ENCODE data around the gene ANXA1.

Gene ANXA1

DNA sequence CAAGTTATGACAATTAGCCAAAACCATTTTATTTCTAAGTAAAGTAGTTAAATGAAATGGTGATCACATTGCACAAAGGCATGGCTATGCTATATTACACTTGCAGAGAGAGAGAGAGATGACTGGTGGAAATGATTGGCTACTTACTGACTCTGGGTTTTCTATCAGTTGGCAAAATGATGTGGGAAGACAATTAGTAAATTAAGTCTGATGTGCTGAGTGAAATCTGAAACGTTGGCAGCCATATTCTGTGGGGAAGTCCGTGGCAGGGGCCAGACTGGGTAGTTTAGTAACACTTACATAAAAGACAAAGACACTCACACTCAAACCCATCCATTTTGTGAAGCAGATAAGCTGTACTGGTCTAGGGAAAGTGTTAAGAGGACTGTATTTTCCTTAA is 61.6 kb downstream of the ANXA1 start (continued):
- TF ChIP-seq, protein P1, sequence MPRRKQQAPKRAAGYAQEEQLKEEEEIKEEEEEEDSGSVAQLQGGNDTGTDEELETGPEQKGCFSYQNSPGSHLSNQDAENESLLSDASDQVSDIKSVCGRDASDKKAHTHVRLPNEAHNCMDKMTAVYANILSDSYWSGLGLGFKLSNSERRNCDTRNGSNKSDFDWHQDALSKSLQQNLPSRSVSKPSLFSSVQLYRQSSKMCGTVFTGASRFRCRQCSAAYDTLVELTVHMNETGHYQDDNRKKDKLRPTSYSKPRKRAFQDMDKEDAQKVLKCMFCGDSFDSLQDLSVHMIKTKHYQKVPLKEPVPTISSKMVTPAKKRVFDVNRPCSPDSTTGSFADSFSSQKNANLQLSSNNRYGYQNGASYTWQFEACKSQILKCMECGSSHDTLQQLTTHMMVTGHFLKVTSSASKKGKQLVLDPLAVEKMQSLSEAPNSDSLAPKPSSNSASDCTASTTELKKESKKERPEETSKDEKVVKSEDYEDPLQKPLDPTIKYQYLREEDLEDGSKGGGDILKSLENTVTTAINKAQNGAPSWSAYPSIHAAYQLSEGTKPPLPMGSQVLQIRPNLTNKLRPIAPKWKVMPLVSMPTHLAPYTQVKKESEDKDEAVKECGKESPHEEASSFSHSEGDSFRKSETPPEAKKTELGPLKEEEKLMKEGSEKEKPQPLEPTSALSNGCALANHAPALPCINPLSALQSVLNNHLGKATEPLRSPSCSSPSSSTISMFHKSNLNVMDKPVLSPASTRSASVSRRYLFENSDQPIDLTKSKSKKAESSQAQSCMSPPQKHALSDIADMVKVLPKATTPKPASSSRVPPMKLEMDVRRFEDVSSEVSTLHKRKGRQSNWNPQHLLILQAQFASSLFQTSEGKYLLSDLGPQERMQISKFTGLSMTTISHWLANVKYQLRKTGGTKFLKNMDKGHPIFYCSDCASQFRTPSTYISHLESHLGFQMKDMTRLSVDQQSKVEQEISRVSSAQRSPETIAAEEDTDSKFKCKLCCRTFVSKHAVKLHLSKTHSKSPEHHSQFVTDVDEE (CRISPR knock-in tag; IDR thresholded peaks at IDR 0.05), result no peak
- no peak for TF ChIP-seq ARNTL (CRISPR knock-in tag; IDR thresholded peaks at IDR 0.05; ENCODE audit: borderline replicate concordance, low read depth)
- TF ChIP-seq ZFP30 (CRISPR knock-in tag; IDR thresholded peaks at IDR 0.05), result no peak

GRCh38 chr9:73215249-73215648 is 63.6 kb downstream of the ANXA1 start:
- no peak for ATAC-seq
- no peak for TF ChIP-seq ZFP3 (CRISPR knock-in tag; IDR thresholded peaks at IDR 0.05)
- TF ChIP-seq ISL1 (CRISPR knock-in tag; IDR thresholded peaks at IDR 0.05), result no peak
- TF ChIP-seq, protein P1 (CRISPR knock-in tag; IDR thresholded peaks at IDR 0.05), result no peak
- TF ChIP-seq, protein P2, sequence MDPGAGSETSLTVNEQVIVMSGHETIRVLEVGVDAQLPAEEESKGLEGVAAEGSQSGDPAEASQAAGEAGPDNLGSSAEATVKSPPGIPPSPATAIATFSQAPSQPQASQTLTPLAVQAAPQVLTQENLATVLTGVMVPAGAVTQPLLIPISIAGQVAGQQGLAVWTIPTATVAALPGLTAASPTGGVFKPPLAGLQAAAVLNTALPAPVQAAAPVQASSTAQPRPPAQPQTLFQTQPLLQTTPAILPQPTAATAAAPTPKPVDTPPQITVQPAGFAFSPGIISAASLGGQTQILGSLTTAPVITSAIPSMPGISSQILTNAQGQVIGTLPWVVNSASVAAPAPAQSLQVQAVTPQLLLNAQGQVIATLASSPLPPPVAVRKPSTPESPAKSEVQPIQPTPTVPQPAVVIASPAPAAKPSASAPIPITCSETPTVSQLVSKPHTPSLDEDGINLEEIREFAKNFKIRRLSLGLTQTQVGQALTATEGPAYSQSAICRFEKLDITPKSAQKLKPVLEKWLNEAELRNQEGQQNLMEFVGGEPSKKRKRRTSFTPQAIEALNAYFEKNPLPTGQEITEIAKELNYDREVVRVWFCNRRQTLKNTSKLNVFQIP (CRISPR knock-in tag; IDR thresholded peaks at IDR 0.05; ENCODE audit: borderline replicate concordance, low read depth), result no peak
- TF ChIP-seq GLIS3 (CRISPR knock-in tag; IDR thresholded peaks at IDR 0.05), result no peak
- no peak for TF ChIP-seq SNAI2 (CRISPR knock-in tag; IDR thresholded peaks at IDR 0.05)
- no peak for TF ChIP-seq RARB (CRISPR knock-in tag; IDR thresholded peaks at IDR 0.05)
- no peak for TF ChIP-seq ESRRG (CRISPR knock-in tag; IDR thresholded peaks at IDR 0.05)
- TF ChIP-seq ZNF565 (CRISPR knock-in tag; conservative IDR thresholded peaks at IDR 0.05; ENCODE audit: low read depth), result no peak
- TF ChIP-seq, protein P3, sequence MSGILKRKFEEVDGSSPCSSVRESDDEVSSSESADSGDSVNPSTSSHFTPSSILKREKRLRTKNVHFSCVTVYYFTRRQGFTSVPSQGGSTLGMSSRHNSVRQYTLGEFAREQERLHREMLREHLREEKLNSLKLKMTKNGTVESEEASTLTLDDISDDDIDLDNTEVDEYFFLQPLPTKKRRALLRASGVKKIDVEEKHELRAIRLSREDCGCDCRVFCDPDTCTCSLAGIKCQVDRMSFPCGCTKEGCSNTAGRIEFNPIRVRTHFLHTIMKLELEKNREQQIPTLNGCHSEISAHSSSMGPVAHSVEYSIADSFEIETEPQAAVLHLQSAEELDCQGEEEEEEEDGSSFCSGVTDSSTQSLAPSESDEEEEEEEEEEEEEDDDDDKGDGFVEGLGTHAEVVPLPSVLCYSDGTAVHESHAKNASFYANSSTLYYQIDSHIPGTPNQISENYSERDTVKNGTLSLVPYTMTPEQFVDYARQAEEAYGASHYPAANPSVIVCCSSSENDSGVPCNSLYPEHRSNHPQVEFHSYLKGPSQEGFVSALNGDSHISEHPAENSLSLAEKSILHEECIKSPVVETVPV (CRISPR knock-in tag; IDR thresholded peaks at IDR 0.05), result no peak
- no peak for TF ChIP-seq TOX (CRISPR knock-in tag; IDR thresholded peaks at IDR 0.05; ENCODE audit: borderline replicate concordance)
- TF ChIP-seq, protein P4, sequence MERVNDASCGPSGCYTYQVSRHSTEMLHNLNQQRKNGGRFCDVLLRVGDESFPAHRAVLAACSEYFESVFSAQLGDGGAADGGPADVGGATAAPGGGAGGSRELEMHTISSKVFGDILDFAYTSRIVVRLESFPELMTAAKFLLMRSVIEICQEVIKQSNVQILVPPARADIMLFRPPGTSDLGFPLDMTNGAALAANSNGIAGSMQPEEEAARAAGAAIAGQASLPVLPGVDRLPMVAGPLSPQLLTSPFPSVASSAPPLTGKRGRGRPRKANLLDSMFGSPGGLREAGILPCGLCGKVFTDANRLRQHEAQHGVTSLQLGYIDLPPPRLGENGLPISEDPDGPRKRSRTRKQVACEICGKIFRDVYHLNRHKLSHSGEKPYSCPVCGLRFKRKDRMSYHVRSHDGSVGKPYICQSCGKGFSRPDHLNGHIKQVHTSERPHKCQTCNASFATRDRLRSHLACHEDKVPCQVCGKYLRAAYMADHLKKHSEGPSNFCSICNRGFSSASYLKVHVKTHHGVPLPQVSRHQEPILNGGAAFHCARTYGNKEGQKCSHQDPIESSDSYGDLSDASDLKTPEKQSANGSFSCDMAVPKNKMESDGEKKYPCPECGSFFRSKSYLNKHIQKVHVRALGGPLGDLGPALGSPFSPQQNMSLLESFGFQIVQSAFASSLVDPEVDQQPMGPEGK (CRISPR knock-in tag; IDR thresholded peaks at IDR 0.05; ENCODE audit: borderline replicate concordance), result no peak
- no peak for TF ChIP-seq CREB5 (CRISPR knock-in tag; IDR thresholded peaks at IDR 0.05; ENCODE audit: low read depth)

DNA sequence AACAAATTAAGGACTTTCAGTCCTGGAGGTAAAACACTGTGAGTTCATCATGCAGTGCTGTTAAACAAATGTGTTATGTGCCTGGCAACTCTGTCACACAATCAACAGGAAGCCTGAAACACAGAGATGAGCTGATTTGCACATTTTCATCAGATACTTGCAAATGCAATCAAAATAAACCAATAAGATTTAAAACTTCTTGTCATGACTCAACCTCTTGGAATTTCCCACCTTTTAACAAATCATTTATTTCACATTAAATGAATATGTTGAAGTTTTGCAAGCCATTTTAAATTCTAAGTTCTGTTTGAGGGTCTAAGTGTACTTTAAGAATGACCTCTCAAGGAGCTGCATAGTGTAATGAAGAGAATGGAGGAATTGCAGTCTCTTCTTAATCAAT is 64.4 kb downstream of the ANXA1 start:
- TF ChIP-seq ZC3H10 (CRISPR knock-in tag; IDR thresholded peaks at IDR 0.05), result no peak
- TF ChIP-seq GLIS3 (CRISPR knock-in tag; IDR thresholded peaks at IDR 0.05), result no peak
- no peak for TF ChIP-seq ARNTL (CRISPR knock-in tag; IDR thresholded peaks at IDR 0.05; ENCODE audit: borderline replicate concordance, low read depth)
- TF ChIP-seq, protein P3 (CRISPR knock-in tag; IDR thresholded peaks at IDR 0.05), result no peak
- TF ChIP-seq, protein P2 (CRISPR knock-in tag; IDR thresholded peaks at IDR 0.05; ENCODE audit: borderline replicate concordance, low read depth), result no peak
- no peak for TF ChIP-seq ZFP3 (CRISPR knock-in tag; IDR thresholded peaks at IDR 0.05)
- no peak for TF ChIP-seq PPARA (CRISPR knock-in tag; IDR thresholded peaks at IDR 0.05; ENCODE audit: borderline replicate concordance)
- no peak for TF ChIP-seq ZNF565 (CRISPR knock-in tag; conservative IDR thresholded peaks at IDR 0.05; ENCODE audit: low read depth)
- TF ChIP-seq ESRRG (CRISPR knock-in tag; IDR thresholded peaks at IDR 0.05), result no peak
- TF ChIP-seq, protein P4 (CRISPR knock-in tag; IDR thresholded peaks at IDR 0.05; ENCODE audit: borderline replicate concordance), result no peak
- ATAC-seq, result no peak

Data from SK-N-SH treated with all-trans-retinoic acid at 6 μM for 48 hours (cell line).